ENCODE results near the gene POLR2F. TPM values are rescaled to one million over a fixed set of nuclear protein-coding genes. Genes with fewer than 3 reads are reported as not detected.

Gene POLR2F
- polyA plus RNA-seq, 1 experiment, result 87.4 TPM

DNA sequence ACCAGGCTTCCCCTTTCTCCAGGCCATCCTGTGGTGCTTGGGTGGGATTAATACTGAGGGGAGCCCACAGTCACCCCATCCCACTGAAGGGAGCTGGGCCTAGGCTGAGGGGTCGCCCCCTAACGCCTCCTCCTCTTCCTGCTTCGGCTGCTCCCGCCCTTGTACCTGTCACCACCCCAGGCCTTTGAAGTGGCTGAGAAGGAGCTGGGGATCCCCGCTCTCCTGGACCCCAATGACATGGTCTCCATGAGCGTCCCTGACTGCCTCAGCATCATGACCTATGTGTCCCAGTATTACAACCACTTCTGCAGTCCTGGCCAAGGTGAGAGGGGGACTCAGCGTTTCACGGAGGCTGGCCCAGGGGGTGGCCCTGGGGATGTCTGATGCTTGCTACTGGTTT, 41.3 kb upstream of the POLR2F start:
- POLR2A ChIA-PET, result interaction anchor here (0.7 kb wide), 1 partner anchor 17 kb away, joined by 3 read pairs; no protein-coding TSS in a partner anchor
- no peaks in the 10 kb centered on the region for H3K9me3 ChIP-seq (ENCODE audit: control insufficient read depth, insufficient read depth, low read length)
- no peak for DNase-seq (ENCODE audit: low read depth, low spot score)
- no peak overlapping the region for H3K27ac ChIP-seq (ENCODE audit: low read depth, low read length)
- H3K27me3 ChIP-seq (ENCODE audit: control insufficient read depth, insufficient read depth, low read length), result no peaks in the 10 kb centered on the region
- no peak overlapping the region for H3K4me3 ChIP-seq (ENCODE audit: low read depth, low read length)
- CTCF ChIA-PET, result no interaction called here
- TF ChIP-seq, protein P1, sequence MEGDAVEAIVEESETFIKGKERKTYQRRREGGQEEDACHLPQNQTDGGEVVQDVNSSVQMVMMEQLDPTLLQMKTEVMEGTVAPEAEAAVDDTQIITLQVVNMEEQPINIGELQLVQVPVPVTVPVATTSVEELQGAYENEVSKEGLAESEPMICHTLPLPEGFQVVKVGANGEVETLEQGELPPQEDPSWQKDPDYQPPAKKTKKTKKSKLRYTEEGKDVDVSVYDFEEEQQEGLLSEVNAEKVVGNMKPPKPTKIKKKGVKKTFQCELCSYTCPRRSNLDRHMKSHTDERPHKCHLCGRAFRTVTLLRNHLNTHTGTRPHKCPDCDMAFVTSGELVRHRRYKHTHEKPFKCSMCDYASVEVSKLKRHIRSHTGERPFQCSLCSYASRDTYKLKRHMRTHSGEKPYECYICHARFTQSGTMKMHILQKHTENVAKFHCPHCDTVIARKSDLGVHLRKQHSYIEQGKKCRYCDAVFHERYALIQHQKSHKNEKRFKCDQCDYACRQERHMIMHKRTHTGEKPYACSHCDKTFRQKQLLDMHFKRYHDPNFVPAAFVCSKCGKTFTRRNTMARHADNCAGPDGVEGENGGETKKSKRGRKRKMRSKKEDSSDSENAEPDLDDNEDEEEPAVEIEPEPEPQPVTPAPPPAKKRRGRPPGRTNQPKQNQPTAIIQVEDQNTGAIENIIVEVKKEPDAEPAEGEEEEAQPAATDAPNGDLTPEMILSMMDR (IDR thresholded peaks at IDR 0.05; ENCODE audit: low read depth, low read length), result no peak

DNA sequence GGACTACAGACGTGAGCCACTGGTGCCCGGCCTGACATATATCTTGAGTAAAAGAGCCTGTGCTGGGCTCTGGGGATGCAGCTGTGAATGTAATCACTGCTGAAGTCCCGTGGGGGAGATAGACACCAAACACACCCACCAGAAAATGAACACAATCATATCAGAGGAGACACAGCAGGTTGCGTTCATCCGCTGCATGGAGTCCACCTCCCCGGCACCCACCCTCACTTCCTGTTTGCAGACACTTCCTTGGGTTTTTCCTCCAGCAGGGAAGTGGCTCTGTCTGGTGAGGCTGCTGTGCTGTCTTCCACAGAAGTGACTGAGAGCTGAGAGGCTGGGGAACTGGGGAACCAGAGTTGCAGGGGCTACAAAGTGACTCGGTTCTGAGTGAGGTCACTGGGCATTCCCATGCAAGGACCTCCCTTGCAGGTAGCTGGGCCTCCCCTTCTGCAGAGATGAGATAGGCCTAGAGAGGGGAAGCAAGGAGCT, 40.2 kb upstream of the POLR2F start:
- no peaks in the 10 kb centered on the region for H3K27me3 ChIP-seq (ENCODE audit: control insufficient read depth, insufficient read depth, low read length)
- no peaks in the 10 kb centered on the region for H3K9me3 ChIP-seq (ENCODE audit: control insufficient read depth, insufficient read depth, low read length)
- no peak overlapping the region for H3K27ac ChIP-seq (ENCODE audit: low read depth, low read length)
- no peak overlapping the region for H3K4me3 ChIP-seq (ENCODE audit: low read depth, low read length)
- ChIA-PET CTCF (interaction anchor here (0.9 kb wide), 1 partner anchor 50 kb away, joined by 5 read pairs; no protein-coding TSS in a partner anchor), POLR2A (interaction anchor here (0.5 kb wide), 2 partner anchors 8 to 82 kb away, joined by 3 to 4 read pairs; no protein-coding TSS in a partner anchor)
- TF ChIP-seq, protein P1 (IDR thresholded peaks at IDR 0.05; ENCODE audit: low read depth, low read length), result no peak
- no peak for DNase-seq (ENCODE audit: low read depth, low spot score)

DNA sequence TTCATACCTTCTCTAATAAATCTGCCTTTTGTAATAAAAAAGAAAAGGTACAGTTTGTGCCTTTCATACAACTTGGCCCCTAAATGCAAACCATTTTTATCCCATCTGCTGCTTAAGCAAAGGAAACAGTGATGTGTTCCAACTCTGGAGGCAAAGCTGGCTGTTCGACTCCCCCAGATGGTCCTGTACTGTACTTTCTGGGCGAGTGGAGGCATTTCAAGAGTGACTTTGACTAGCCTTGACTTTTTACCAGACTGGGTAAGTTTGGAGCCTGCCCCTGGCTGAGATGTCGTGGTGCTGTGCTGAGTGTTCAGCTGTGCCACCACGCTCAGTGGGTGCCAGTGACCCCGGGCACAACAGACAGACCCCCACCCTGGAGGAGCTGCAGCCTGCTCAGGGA, 37.2 kb upstream of the POLR2F start:
- Histone ChIP-seq H3K4me3 (ENCODE audit: low read depth, low read length) (no peak overlapping the region), H3K9me3 (ENCODE audit: control insufficient read depth, insufficient read depth, low read length) (no peaks in the 10 kb centered on the region), H3K27ac (ENCODE audit: low read depth, low read length) (no peak overlapping the region), H3K27me3 (ENCODE audit: control insufficient read depth, insufficient read depth, low read length) (no peaks in the 10 kb centered on the region)
- TF ChIP-seq, protein P1 (IDR thresholded peaks at IDR 0.05; ENCODE audit: low read depth, low read length), result no peak
- DNase-seq (ENCODE audit: low read depth, low spot score), result no peak
- CTCF ChIA-PET, result interaction anchor here (1.3 to 1.4 kb wide), 2 partner anchors 18 to 29 kb away, joined by 4 to 5 read pairs; no protein-coding TSS in a partner anchor
- POLR2A ChIA-PET, result interaction anchor here (1.4 kb wide), 1 partner anchor 8 kb away, joined by 8 read pairs; no protein-coding TSS in a partner anchor

DNA sequence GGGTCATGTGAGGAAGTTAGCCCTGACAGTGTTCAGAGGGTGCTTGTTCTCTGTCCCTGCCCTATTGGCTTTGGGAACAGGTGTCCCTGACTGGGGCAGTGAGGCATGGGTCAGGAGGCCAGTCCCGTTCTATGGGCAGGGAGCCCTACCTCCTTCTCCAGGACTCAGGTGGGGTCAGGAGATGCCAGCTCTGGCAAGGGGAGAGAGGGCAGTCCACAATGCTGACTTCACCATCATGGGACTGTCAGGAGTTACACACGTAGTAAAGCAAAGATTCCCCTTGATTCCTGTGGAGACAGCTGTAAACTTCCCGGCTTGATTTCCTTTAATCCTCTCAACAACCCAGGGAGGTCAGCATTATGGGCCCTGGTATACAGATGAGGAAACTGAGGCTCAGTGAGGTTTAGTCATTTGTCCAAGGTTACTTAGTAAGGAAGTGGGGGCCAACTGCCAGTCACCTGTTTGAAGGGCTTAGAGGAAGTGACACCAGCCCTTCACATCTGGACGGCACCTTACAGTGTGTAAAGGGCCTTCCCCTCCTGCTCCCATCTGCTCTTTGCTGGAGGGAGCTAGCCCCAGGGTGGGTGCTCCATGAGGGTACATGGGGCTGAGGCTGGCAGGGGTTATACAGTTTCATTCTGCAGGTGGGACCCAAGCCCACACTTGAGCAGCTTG, 35.5 kb upstream of the POLR2F start:
- no peaks in the 10 kb centered on the region for H3K27me3 ChIP-seq (ENCODE audit: control insufficient read depth, insufficient read depth, low read length)
- CTCF ChIA-PET, result interaction anchor here (1.1 kb wide), 1 partner anchor 48 kb away, joined by 3 read pairs; no protein-coding TSS in a partner anchor
- TF ChIP-seq, protein P1 (IDR thresholded peaks at IDR 0.05; ENCODE audit: low read depth, low read length), result no peak
- H3K4me3 ChIP-seq (ENCODE audit: low read depth, low read length), result no peak overlapping the region
- POLR2A ChIA-PET, result no interaction called here
- no peak for DNase-seq (ENCODE audit: low read depth, low spot score)
- no peaks in the 10 kb centered on the region for H3K9me3 ChIP-seq (ENCODE audit: control insufficient read depth, insufficient read depth, low read length)
- no peak overlapping the region for H3K27ac ChIP-seq (ENCODE audit: low read depth, low read length)
